Gastroesophageal sphincter (tissue), 3 donors: Measurements from ENCODE around the gene RSU1.

ENCODE experiments used
- EP300 ChIP-seq: sonication (generic); formaldehyde crosslinking; IDR thresholded peaks from one replicate; pipeline ENCODE4 v1.6.1; 2017; ENCODE audit warnings: antibody characterized with exemption, mild to moderate bottlenecking
- POLR2A ChIP-seq, 2 donors: fragments of 450-650 bp; IDR thresholded peaks; one replicate each; pipeline ENCODE4 v1.6.1; 2017; ENCODE audit warnings: antibody characterized with exemption in 2 of 2, mild to moderate bottlenecking in 2 of 2, moderate library complexity in 1 of 2
- POLR2AphosphoS5 ChIP-seq: sonication (generic); formaldehyde crosslinking; IDR thresholded peaks from one replicate; pipeline ENCODE4 v1.6.1; 2017; ENCODE audit warnings: antibody characterized with exemption
- TF ChIP-seq, protein P1 (sequence below), 4 experiments: fragments of 200-600 bp in 2 of 4; fragments of 450-650 bp in 2 of 4; sonication (generic) in 1 of 4; IDR thresholded peaks; one replicate each; pipeline ENCODE4 v1.5.1; 2017 to 2019; ENCODE audit warnings: antibody characterized with exemption in 4 of 4, mild to moderate bottlenecking in 2 of 4, moderate library complexity in 2 of 4

DNA sequence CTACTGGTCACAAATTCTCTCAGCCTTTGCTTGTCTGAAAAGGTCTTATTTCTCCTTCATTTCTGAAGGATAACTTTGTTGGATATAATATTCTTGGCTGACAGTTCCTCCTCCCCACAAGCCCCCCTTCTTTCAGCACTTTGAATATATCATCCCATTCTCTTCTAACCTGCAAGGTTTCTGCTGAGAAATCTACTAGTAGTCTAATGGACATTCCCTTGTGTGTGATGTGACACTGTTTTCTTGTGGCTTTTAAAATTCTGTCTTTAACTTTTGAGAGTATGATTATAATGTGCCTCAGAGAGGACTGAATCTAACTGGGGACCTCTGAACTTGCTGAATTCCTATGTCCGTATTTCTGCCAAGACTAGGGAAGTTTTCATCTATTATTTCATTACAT is 104.3 kb downstream of the RSU1 start:
- no peak for TF ChIP-seq POLR2AphosphoS5
- TF ChIP-seq POLR2A (IDR thresholded peaks at IDR 0.05): no peak
- TF ChIP-seq, protein P1, sequence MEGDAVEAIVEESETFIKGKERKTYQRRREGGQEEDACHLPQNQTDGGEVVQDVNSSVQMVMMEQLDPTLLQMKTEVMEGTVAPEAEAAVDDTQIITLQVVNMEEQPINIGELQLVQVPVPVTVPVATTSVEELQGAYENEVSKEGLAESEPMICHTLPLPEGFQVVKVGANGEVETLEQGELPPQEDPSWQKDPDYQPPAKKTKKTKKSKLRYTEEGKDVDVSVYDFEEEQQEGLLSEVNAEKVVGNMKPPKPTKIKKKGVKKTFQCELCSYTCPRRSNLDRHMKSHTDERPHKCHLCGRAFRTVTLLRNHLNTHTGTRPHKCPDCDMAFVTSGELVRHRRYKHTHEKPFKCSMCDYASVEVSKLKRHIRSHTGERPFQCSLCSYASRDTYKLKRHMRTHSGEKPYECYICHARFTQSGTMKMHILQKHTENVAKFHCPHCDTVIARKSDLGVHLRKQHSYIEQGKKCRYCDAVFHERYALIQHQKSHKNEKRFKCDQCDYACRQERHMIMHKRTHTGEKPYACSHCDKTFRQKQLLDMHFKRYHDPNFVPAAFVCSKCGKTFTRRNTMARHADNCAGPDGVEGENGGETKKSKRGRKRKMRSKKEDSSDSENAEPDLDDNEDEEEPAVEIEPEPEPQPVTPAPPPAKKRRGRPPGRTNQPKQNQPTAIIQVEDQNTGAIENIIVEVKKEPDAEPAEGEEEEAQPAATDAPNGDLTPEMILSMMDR (IDR thresholded peaks at IDR 0.05): no peak
- TF ChIP-seq EP300: no peak
